Measurements from ENCODE around the gene LPCAT1.
A peak's percentile ranks its signal among the peaks of the same experiment; 100 is the strongest.
"Not testable (repeated sequence)": the region's sequence is repeated elsewhere in the genome, so short reads cannot be mapped to it uniquely, and the experiment has no call there.

The LPCAT1 gene

DNA sequence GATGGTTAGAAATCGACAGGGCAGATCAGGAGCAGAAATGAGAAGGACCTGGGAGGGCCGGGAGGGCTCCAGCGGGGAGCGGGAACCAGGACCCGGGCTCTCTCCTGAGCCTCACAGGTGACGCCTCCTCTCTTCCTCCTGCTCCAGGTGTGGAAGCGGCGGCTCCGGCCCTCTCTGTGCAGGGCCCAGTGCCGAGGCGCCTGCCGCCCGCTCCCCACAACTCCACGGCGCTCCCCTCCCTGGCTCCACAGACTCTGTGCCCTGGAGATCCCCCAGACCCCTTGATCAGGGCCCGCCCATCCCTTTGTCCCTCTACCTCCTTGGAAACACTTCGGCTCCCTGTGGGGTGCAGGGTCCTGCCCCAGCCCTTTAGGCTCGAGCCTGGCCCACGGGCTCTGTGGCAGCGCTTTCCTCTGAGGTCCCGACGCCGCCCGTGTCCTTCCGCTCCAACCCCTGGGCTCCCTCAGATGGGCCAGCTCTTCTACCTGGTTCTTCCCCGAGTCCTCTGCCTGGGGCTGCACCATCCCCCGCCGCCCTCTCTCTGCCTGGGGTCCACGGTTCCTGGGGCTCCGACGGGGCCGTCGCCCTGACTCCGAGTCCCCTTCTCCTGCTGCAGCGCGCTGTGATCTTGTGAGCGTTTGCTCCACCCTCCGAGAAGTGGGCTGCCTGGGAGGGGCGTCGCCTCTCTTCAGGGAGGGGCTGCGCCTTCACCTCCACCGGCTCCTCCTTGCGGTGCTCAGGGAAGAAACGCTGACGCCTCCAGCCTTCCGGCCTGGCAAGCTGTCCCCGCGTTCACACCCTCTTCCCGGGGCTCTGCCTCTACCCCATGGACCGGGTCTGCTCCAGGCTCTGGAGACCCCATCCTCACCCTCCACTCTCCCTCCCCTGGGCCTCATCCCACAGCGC lies 56.2 kb downstream of the LPCAT1 start:
- DNase-seq, result no peak

DNA sequence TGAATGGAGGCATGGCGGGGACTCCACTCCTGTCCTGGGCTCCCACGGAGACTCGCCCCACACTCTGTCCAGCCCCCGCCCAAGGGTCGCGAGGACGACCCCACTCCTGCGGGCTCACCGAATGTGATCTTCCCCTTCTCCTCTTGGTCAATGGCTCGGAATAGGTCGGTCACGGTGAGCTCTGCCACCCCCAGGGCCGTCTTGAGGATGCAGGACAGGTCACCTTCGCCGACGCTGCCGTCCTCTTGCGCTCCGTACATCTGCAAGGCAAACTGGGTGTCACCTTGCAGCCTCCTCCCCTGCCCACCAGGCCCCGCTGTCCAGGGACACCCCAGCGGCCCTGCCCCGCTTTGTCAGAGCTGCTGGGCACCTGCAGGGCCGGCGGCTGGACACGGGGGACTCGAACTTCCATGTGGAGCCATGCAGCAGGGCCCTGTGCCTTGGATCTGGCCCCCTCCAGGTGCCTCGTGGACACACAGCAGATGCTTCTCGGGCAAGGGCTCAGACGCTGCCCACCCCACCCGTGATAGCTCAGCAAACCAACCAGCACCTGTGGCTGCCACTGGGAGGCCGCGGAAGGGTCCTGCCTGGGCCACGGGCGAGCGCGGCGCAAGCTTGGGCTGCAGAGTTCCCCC lies 57.0 kb downstream of the LPCAT1 start:
- DNase-seq, result no peak

DNA sequence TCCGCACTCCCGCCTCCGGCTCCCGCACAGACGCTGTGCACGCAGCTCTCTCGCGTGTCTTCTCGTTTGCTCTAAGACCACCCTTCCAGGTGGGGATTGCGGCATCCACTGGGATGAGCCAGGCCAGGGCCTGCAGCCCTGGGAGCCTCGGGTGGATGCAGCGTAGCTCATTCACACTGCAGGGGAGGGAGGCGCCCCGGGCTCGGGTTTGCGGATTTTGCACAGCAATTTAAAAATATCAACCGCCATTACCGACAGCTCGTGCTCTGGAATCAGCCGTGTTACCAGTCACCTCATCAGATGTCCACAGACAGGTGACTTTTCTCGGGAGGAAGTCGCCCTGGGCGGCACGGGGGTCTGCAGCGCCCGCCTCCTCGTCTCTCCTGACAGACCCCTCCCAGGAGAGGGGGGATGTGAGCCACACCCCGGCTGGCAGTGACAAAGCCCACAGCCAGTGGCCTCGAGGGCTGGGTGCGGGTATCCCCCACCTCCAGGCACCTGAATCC lies 57.7 kb downstream of the LPCAT1 start:
- DNase-seq, result no peak

DNA sequence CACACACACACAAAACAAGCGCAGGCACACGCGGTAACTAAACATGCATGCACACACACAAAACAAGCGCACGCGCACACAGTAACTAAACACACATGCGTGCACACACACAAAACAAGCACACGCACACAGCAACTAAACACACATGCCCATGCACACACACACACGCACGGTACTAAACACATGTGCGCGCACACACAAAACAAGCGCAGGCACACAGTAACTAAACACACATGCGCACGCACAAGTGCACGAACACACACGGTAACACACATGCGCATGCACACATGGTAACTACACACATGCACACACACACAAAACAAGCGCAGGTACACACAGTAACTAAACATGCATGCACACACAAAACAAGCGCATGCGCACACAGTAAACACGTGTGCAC lies 58.6 kb downstream of the LPCAT1 start:
- no peak for DNase-seq

DNA sequence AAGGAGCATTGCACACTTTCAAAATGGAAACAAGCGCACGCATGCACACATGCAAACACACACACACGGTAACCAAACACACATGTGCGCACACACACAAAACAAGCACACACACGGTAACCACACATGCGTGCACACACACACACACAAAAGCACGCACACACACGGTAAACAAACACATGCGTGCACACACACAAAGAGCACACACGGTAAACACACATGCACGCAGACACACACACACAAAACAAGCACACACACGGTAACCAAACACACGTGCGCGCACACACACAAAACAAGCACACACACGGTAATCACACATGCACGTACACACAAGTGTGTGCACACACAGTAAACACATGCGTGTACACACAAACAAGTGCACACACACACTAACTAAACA lies 59.2 kb downstream of the LPCAT1 start:
- no peak for DNase-seq

DNA sequence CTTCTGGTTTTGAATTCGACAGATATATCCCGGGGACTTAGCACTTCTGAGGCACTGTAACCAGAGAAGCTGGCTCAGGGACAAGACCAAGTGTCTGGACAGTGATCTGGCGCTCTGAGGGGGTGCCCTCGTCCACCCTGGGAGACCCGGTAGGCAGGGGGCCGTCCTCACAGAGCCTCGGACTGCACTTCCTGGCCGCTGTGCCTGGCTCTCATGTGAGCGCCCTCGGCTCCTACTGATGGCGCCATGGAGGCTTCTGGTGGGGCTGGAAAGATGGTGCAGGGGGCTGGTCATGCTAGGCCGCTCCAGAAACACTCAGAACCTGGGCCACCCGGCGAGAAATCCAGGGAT lies 59.7 kb downstream of the LPCAT1 start:
- no peak for DNase-seq

DNA sequence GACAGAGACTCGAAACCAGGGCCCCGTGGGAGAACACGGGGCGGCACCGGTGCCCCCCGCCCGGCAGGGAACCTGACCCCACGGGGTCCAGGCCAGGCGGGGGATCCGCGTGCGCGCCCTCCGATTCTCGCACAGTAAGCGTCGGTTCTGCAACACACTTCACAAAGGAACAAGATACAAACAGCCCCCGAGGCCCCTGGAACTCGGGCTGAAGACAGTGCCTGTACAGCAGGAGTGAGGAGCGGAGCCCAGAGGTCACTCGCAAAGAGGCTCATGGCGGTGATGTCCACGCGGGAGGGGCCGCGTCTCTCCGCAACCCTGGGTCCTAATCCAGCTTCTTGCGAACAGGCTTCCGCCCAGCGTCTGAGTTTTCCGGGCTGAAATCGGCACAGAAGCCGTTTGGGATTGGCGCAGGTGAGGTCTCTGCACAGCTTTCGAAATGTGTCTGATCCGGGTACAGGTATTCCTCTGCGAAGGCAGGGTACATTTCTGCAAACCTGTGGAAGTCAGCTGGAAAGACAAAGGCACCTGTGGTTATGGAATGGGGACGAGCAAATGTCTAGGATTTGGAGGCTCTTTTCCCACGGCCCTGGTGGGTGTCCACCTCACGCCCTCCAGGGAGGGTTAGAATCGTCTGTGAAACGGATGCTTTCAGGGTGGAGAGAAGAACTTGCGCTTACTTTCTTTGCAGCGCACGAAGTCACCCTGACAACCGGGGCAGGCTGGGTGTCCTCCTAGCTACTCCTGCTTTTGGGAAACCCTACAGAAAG lies 60.2 kb downstream of the LPCAT1 start:
- DNase-seq, result no peak

DNA sequence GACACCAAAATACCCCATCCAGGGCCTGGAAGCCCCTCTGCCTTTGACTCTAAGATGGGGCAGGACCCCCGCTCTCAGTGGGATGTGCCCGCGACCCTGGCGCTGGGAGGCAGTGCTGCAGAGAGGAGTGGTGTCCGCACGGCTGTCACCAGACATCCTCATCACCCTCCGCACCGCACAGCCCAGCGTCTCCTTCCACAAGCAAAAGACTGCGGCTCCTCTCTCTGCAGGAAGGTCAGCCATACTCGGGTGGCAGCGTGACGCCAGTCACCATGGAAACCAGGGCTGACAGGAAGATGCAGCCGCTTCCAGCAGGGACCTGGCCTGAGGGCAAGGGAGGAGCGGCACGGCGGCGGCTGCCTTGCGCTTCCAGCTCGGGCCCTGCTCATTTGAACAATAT lies 61.4 kb downstream of the LPCAT1 start:
- DNase-seq, result peak in 3 of 51 donors; percentile 8 to 26 (median 15)

DNA sequence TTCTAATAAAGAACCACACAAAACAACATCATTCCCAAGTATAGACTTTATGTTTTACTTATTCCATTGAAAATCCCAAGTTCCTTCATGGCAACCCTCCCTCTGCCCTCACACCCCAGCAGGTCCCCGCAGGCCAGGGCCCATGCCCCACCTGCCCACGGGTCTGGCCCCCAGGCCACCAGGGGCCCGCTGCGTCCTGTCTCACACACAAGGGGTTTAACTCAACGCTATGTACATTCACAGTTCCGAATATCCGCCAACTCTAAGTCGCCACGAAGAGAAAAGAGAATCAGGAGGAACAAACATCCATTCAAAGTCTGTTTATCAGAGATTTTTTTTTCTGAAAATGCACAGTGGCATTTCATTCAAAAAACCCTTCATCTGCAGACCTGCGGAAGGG lies 62.4 kb downstream of the LPCAT1 start:
- no peak for DNase-seq

DNA sequence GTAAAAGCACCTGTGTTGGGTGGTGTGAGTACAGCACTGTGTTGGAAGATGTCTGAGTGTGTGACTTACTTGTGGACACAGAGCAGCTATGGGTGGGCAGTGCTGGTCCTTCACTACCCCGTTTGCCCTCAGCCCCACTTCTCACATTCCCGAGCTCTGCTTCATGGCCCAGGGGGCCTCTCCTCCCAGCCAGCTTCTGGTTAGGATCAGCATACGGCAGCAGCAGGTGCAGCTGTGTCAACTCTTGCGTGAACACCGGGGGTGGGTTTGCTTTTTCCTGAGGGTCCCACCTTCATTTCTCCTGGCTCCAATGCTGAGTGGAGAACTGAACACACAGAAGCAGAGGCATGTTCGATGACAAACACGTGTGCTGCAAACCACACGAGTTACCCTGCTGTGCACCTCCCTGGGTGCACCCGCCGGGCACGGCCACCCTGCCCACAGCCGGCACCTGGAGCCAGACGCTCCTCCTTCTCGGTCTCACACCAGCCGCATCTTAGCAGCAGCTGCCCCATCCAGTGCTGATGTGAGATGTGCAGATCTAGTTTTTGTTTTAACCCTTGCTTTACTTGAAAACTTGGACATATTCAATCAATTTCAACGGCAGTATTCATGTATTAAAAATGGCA lies 63.6 kb downstream of the LPCAT1 start:
- DNase-seq, result no peak

DNA sequence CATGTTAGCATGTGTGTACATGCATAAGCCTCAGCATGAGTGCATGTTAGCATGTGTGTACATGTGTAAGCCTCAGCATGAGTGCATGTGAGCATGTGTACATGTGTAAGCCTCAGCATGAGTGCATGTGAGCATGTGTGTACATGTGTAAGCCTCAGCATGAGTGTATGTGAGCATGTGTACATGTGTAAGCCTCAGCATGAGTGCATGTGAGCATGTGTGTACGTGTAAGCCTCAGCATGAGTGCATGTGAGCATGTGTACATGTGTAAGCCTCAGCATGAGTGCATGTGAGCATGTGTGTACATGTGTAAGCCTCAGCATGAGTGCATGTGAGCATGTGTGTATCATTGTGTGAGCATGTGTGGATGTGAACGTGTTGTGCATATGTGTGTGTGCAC lies 64.3 kb downstream of the LPCAT1 start:
- not testable (repeated sequence) for DNase-seq

DNA sequence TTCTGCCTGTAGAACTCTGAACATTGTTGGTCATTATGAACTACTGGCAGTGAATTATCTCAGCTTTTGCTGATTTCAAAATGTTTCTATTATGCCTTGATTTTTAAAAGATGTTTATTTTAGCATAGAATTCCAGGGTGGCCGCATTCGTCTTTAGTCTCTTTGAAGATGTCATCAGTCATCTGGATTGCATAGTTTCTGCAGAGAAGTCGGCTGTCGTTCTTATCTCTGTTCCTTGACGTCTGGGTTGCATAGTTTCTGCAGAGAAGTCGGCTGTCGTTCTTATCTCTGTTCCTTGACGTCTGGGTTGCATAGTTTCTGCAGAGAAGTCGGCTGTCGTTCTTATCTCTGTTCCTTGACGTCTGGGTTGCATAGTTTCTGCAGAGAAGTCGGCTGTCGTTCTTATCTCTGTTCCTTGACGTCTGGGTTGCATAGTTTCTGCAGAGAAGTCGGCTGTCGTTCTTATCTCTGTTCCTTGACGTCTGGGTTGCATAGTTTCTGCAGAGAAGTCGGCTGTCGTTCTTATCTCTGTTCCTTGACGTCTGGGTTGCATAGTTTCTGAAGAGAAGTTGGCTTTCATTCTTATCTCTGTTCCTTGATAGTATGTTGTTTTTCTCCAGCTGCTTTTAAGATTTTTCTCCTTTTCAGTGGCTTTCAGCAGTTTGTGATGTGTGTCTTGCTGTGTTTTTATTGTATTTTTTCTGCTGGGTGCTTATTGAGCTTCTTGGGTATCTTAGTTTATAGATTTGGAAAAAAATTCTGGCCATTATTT lies 67.5 kb downstream of the LPCAT1 start:
- DNase-seq, result not testable (repeated sequence)

DNA sequence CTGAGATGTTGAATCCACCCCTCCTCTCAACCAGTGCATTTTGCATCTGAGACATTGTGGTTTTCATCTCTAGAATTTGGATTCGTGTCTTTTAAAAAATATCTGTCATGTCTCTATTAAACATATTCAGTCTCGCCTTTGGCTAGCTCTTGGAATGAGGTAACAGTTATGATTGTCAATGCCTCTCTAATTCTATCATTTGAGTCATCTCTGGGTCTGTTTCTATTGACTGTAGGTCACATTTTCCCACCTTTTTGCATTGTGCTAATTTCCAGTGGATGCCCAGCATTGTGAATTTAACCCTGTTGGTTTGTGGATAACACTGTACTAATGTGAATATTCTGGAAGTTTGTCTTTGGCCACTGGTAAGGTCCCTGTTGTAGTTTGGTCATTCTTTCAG lies 70.1 kb downstream of the LPCAT1 start:
- no peak for DNase-seq

DNA sequence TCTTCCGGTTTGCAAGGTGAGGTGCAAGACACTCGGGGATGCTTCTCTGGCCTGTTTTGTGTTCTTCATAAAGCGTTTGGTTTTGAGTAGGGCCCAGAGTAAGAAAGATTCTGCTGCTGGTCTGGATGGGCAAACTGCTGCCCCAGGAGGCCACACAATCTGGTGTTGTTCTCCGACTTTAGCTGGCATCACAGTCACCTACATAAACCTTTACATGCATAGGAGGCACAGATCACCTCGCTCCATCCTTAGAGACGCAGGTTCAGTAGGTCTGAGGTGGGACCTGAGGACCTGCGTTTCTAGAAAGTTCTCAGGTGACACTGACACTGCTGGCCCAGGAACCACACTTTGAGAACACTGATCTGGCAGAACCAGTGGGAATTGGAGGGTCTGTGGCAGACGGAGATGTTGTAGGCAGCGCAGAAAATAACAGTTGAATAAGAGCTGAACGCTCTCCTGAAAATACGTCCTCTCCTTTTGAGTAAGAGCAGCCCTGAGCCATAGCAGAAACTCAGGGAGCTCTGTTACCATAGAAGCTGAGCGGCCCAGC lies 74.6 kb downstream of the LPCAT1 start:
- DNase-seq, result no peak

DNA sequence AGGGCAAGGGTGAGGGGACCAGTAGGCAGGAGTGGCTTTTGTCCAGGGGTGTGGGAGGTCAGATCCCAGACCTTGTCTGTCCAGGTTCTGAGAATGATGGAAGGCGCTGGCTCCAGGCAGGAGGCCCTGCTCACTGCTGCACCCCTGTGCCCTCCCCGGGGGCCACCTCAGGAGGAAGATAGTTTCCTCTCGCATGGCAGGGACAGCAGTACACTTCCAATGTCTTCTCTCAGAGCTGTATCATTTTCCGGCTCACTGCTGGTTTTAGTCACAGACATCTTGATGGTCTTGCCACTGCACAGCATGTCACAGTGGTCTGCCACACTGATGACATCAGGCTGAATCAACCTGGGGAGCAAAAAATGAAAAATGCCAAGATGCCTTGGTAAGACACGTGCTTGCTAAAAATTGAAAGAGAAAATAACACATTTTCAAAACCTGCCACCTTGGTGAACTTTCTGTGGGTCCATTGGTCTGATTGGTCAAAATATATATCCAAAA lies 75.2 kb downstream of the LPCAT1 start:
- DNase-seq, result no peak

DNA sequence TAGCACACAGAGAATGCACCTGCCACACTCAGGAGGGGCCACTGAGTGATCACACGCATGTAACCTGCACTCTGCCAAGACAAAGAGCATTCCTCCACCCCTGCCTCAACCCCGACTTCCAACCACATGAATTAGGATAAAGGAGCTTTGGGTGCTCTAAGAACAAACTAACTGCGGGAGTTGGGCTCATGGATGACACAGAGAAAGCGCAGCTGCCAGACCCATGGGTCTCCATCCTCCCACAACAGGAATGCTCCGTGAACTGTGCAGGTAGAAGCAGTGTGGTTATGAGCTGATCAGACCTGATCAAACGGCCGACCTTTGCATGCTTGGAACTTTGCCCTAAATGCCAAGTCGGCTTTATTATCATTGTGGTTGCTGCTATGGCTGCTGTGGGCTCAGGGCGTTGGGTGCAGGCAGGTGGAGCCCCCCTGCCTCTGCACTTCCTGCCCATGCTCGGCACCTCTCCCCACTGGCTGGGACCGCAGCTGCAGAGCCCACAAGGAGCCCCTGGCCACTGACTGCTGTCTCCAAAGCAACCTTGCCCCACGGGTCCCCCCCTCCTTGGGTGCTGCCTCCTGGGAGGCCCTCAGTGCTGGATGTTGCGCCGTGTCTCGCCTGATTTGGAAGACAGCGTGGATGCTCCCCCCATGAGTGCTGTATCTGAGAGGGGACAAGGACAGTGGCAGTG lies 75.9 kb downstream of the LPCAT1 start:
- no peak for DNase-seq

DNA sequence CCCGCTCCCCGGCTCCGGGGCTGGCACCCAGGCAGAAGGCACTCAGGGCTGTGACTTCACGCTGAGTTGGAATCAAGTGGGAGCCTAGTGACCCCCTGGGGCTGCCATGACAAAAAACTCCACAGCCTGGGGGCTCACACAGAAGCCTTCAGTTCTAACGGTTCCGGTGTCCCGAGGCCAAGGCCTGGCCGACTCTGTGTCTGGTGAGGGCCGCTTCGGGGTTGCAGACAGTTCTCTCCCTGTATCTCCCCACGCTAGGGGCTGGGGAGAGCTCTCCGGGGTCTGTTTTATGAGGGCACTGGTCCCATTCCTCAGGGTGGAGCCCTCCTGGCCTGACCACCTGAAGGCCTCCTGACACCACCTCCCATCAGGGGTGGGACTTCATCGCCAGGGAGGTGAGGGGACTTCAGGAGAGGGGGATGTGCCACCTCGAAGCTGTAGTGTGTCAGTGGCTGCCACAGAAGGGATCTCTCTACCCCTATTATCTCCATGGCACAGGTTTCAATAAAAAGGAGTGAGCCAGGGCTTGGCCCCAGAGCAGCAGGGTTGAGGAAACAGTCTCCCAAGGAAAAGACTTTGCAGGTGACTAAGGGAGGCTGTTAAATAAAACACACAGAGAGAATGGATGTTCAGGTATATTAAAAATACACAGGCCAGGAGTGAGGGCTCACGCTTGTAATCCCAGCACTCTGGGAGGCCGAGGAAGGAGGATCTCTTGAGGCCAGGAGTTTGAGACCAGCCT lies 77.0 kb downstream of the LPCAT1 start:
- DNase-seq, result no peak

DNA sequence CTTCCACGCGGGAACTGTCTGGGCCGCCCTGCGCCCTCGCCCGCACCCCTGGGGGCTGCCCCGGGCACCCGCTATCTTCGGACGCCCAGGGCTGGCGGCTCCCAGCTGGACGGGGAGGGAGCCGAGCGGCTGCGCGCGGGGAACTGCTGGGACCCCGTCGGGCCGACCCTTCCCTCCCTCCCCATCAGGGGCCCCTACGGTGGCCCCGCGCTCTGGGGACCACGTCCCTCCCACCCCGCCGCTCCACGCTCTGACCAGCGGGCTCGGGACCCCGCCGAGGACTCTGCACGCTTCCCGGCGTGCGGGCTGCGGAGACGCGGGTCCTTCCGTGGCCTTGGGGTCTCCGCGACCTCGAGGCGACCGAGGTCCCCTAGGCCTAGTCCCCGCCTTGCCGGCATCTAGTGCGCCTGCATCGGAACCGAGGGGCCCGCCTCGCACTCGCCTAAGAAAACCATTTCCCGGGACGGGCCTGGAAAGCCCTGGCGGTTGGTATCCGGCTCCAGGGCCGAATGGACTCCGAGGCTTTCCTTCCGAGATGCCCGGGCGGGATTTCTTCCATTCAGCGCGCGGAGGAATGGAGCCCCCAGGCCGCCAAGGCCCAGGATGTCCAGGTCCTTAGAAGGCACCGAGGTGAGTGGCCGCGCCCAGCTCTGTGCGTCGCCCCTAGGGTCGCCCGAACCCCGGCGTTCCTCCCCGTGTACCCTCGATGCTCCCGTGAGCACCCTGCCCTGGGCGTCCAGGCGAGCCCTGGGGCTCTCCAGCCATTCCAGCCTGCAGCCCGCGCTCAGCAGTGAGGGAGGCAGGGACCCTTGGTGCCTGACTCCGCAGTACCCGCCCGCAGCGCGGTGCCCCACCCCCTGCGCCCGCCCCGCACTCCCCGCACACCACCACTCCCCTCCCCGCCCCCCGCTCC lies 77.8 kb downstream of the LPCAT1 start:
- DNase-seq, result no peak

Data from hypothalamus (tissue), 51 donors.